ENCODE results near the gene LGMN.

DNA sequence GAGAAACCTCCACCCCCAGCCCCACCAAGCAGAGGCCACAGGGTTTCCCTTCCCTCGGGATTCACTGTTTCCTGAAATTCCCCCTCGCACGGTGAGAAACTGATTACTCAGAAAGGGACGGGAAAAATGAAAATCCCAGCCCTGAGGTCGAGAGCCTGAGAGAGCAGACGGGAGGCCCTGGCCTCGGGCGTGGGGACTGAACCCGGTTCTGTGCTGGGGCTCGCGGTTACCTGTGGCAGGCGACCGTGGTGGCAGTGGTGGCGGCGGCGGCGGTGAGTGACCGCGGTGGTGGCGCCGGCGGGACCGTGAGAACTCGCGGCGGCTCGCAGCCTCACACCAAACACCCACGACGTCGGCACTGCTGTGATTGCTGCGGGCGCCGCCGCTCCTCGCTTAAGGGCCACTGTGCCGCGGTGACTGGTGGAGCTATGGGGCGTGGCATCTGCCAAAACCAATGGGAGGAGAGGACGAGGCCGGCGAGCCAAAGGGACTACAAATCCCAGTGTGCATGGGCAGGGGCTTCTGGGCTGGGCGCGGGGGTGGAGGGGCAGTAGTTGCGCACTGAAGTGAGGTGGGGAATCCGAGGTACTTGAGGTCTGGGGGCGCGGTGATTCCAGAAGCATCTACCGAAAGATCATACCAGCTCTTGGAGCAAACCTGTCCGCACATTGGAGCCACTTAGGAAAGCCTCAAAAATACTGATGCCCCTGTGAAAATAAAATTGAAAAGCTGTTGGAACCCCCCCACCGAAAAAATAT lies at the start of gene LGMN:
- TF ChIP-seq, protein P1, sequence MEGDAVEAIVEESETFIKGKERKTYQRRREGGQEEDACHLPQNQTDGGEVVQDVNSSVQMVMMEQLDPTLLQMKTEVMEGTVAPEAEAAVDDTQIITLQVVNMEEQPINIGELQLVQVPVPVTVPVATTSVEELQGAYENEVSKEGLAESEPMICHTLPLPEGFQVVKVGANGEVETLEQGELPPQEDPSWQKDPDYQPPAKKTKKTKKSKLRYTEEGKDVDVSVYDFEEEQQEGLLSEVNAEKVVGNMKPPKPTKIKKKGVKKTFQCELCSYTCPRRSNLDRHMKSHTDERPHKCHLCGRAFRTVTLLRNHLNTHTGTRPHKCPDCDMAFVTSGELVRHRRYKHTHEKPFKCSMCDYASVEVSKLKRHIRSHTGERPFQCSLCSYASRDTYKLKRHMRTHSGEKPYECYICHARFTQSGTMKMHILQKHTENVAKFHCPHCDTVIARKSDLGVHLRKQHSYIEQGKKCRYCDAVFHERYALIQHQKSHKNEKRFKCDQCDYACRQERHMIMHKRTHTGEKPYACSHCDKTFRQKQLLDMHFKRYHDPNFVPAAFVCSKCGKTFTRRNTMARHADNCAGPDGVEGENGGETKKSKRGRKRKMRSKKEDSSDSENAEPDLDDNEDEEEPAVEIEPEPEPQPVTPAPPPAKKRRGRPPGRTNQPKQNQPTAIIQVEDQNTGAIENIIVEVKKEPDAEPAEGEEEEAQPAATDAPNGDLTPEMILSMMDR (IDR thresholded peaks at IDR 0.05) = peak in 1 of 7 experiments; percentile 19
- TF ChIP-seq POLR2A (IDR thresholded peaks at IDR 0.05) = peak; percentile 96 to 98 (median 98)
